Mesothelial cell of epicardium (in vitro differentiated cells): ENCODE results near the gene ACACA. TPM values are rescaled to one million over a fixed set of nuclear protein-coding genes. Genes with fewer than 3 reads are reported as not detected.

Experiments
- DNase-seq, 2 experiments: peaks; one replicate each; pipeline ENCODE4 v3.0.0; 2021; ENCODE audit warnings: low spot score in 2 of 2; ENCODE audit not compliant: unreplicated experiment in 2 of 2
- H3K27ac Mint-ChIP-seq: 2 replicates; pipeline ENCODE4 v1.8.0; 2021; ENCODE audit warnings: mixed read lengths
- H3K27me3 Mint-ChIP-seq: 2 replicates; pipeline ENCODE4 v1.8.0; 2021; ENCODE audit warnings: low read depth, mixed read lengths
- H3K36me3 Mint-ChIP-seq: 2 replicates; pipeline ENCODE4 v1.8.0; 2021; ENCODE audit warnings: mixed read lengths
- H3K4me1 Mint-ChIP-seq: 2 replicates; pipeline ENCODE4 v1.8.0; 2021; ENCODE audit warnings: mixed read lengths
- H3K4me3 Mint-ChIP-seq: 2 replicates; pipeline ENCODE4 v1.8.0; 2021; ENCODE audit warnings: mild to moderate bottlenecking, moderate library complexity, mixed read lengths
- H3K9me3 Mint-ChIP-seq: 2 replicates; pipeline ENCODE4 v1.8.0; 2021; ENCODE audit warnings: mixed read lengths
- CTCF ChIP-seq: fragments of 200-600 bp; sonication (generic); IDR thresholded peaks from one replicate; pipeline ENCODE4 v1.5.0; 2021; ENCODE audit warnings: antibody characterized with exemption; ENCODE audit not compliant: unreplicated experiment
- total RNA-seq: library from RNA; stranded (reverse); gene quantifications from 3 replicates; pipeline ENCODE4 v1.2.1, GENCODE V29; 2021

Gene ACACA
- total RNA-seq, 1 donor from 2014 or later: 127 TPM

GRCh38 chr17:37220607-37220953, 186.1 kb downstream of the ACACA start:
- Mint-ChIP-seq H3K4me1 (peaks cover 12% of the 10 kb centered on the region), H3K27ac (peak overlapping the region; percentile 84), H3K9me3 (no peaks in the 10 kb centered on the region), H3K36me3 (peaks cover 17% of the 10 kb centered on the region), H3K27me3 (no peaks in the 10 kb centered on the region), H3K4me3 (peak overlapping the region; percentile 5)
- no peak for DNase-seq
- no peak for TF ChIP-seq CTCF

GRCh38 chr17:37219876-37220606, 186.6 kb downstream of the ACACA start:
- DNase-seq: no peak
- Mint-ChIP-seq H3K9me3 (no peaks in the 10 kb centered on the region), H3K4me1 (peaks cover 12% of the 10 kb centered on the region), H3K27ac (peak overlapping the region; percentile 84), H3K27me3 (no peaks in the 10 kb centered on the region), H3K4me3 (peak overlapping the region; percentile 5), H3K36me3 (peaks cover 12% of the 10 kb centered on the region)
- TF ChIP-seq CTCF: no peak

- DNase-seq: no peak
- Mint-ChIP-seq H3K36me3 (peaks cover 11% of the 10 kb centered on the region), H3K27ac (peak overlapping the region; percentile 36), H3K4me3 (no peak overlapping the region), H3K9me3 (no peaks in the 10 kb centered on the region), H3K27me3 (no peaks in the 10 kb centered on the region), H3K4me1 (peaks cover 12% of the 10 kb centered on the region)
- TF ChIP-seq CTCF: no peak
Measured at GRCh38 chr17:37218849-37219248, 187.8 kb downstream of the ACACA start.

DNA sequence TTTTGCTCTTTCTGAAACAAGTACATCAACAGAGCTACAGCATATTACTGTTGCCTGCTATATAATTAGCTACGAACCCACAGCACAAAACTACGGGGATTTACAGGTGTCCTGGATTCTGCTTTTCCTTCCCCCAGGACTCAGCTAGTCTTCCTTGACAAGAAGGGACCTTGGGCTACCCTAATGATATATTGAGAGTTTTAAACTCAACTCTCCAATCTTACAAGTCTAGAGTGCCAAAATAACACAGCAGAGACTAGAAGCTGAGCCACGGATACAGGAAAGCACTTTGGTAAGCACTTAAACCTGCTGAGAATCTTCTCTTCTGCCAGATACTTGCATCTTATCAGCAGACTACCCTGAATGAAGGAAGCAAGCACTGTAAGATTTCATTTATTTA, 192.2 kb downstream of the ACACA start:
- no peaks in the 10 kb centered on the region for H3K9me3 Mint-ChIP-seq
- DNase-seq: no peak
- H3K27ac Mint-ChIP-seq: no peak overlapping the region
- no peak for TF ChIP-seq CTCF
- H3K4me3 Mint-ChIP-seq: no peak overlapping the region
- H3K36me3 Mint-ChIP-seq: peaks cover 16% of the 10 kb centered on the region
- H3K27me3 Mint-ChIP-seq: no peaks in the 10 kb centered on the region
- H3K4me1 Mint-ChIP-seq: peaks cover 6% of the 10 kb centered on the region

GRCh38 chr17:37213927-37214326, 192.7 kb downstream of the ACACA start:
- DNase-seq: no peak
- no peak for TF ChIP-seq CTCF
- Mint-ChIP-seq H3K27me3 (no peaks in the 10 kb centered on the region), H3K4me3 (no peak overlapping the region), H3K4me1 (peaks cover 6% of the 10 kb centered on the region), H3K9me3 (no peaks in the 10 kb centered on the region), H3K27ac (no peak overlapping the region), H3K36me3 (peaks cover 15% of the 10 kb centered on the region)

DNA sequence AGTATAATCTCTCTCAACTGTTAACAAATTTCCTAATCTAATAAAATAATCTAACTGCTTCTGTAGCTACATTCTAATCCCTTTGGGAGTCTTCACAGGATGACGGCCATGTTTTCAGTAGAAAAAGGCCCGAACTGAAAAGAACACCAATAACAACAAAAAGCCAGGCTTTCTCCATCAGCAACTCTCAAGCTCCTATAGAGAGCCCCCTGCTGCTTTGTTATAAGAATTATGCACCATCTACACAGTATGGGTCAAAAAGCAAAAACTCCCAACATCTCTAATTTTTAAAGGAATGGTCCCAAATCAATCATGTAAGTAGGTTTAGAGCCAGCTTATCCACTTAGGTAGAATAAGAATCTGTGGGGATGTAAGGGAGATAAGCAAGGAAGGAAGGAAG, 194.5 kb downstream of the ACACA start:
- no peak overlapping the region for H3K4me3 Mint-ChIP-seq
- H3K36me3 Mint-ChIP-seq: peaks cover 14% of the 10 kb centered on the region
- no peak for DNase-seq
- H3K4me1 Mint-ChIP-seq: peaks cover 6% of the 10 kb centered on the region
- no peaks in the 10 kb centered on the region for H3K9me3 Mint-ChIP-seq
- no peak for TF ChIP-seq CTCF
- H3K27ac Mint-ChIP-seq: no peak overlapping the region
- H3K27me3 Mint-ChIP-seq: no peaks in the 10 kb centered on the region
